ENCODE results near the gene CX3CL1. TPM values are rescaled to one million over a fixed set of nuclear protein-coding genes. Genes with fewer than 3 reads are reported as not detected.

The CX3CL1 gene
- total RNA-seq, 1 donor from 2014 or later, result 47.9 TPM

GRCh38 chr16:57432989-57433388 lies 60.7 kb downstream of the CX3CL1 start:
- no peak overlapping the region for H3K4me3 Mint-ChIP-seq (ENCODE audit: unreplicated experiment)
- H3K4me1 Mint-ChIP-seq (ENCODE audit: low read depth), result peaks cover 4% of the 10 kb centered on the region
- DNase-seq (ENCODE audit: low spot score), result no peak
- no peak overlapping the region for H3K27ac Mint-ChIP-seq (ENCODE audit: unreplicated experiment)
- H3K27me3 Mint-ChIP-seq (ENCODE audit: low read depth), result no peaks in the 10 kb centered on the region
- no peaks in the 10 kb centered on the region for H3K9me3 Mint-ChIP-seq (ENCODE audit: low read depth)
- peaks cover 44% of the 10 kb centered on the region for H3K36me3 Mint-ChIP-seq (ENCODE audit: low read depth)
- no peak for TF ChIP-seq CTCF (IDR thresholded peaks at IDR 0.05)

- Mint-ChIP-seq H3K27me3 (ENCODE audit: low read depth) (no peaks in the 10 kb centered on the region), H3K4me3 (ENCODE audit: unreplicated experiment) (no peak overlapping the region), H3K4me1 (ENCODE audit: low read depth) (peaks cover 4% of the 10 kb centered on the region), H3K36me3 (ENCODE audit: low read depth) (peaks cover 45% of the 10 kb centered on the region), H3K27ac (ENCODE audit: unreplicated experiment) (no peak overlapping the region), H3K9me3 (ENCODE audit: low read depth) (no peaks in the 10 kb centered on the region)
- DNase-seq (ENCODE audit: low spot score), result no peak
- TF ChIP-seq CTCF (IDR thresholded peaks at IDR 0.05), result no peak
Observed at GRCh38 chr16:57434003-57434402, 61.7 kb downstream of the CX3CL1 start.

Other genes starting within 250 kb of the CX3CL1 start
- 51.3 to 65.5 TPM (median 56.8 TPM) in 3 replicates for gene PSME3IP1, start 186.5 kb upstream of the CX3CL1 start, total RNA-seq
- gene RSPRY1, start 186.2 kb upstream of the CX3CL1 start, total RNA-seq, result 38.9 to 48.7 TPM (median 42.6 TPM) in 3 replicates
- 69.5 to 89.1 TPM (median 70.1 TPM) in 3 replicates for gene ARL2BP, start 127.2 kb upstream of the CX3CL1 start, total RNA-seq
- 0.02 TPM in 1 of 3 replicates, not detected in the others for gene PLLP, start 87.8 kb upstream of the CX3CL1 start, total RNA-seq
- gene CCL22, start 13.7 kb upstream of the CX3CL1 start, total RNA-seq, result not detected in 3 replicates
- gene CCL17, start 32.3 kb downstream of the CX3CL1 start, total RNA-seq, result not detected in 3 replicates
- 43.3 to 48.9 TPM (median 46.8 TPM) in 3 replicates for gene CIAPIN1, start 74.9 kb downstream of the CX3CL1 start, total RNA-seq
- 30.9 to 40.8 TPM (median 31.6 TPM) in 3 replicates for gene COQ9, start 75.0 kb downstream of the CX3CL1 start, total RNA-seq
- 38.6 to 53.0 TPM (median 44.8 TPM) in 3 replicates for gene POLR2C, start 90.2 kb downstream of the CX3CL1 start, total RNA-seq
- 23.7 to 28.5 TPM (median 26.4 TPM) in 3 replicates for gene DOK4, start 114.0 kb downstream of the CX3CL1 start, total RNA-seq
- 20.9 to 27.2 TPM (median 22.4 TPM) in 3 replicates for gene CCDC102A, start 164.1 kb downstream of the CX3CL1 start, total RNA-seq
- not detected in 3 replicates for gene ADGRG5, start 170.2 kb downstream of the CX3CL1 start, total RNA-seq

Measured in chondrocyte (in vitro differentiated cells).